Progenitor cell of endocrine pancreas (in vitro differentiated cells): ENCODE results near the gene TFAM. TPM values are rescaled to one million over a fixed set of nuclear protein-coding genes. Genes with fewer than 3 reads are reported as not detected.

Source experiments
- DNase-seq: peaks from one replicate; pipeline ENCODE4 v3.0.0; 2021; ENCODE audit warnings: low spot score; ENCODE audit not compliant: unreplicated experiment
- H3K27ac Mint-ChIP-seq: 2 replicates; pipeline ENCODE4 v1.8.0; 2021; ENCODE audit warnings: mild to moderate bottlenecking, moderate library complexity, mixed read lengths
- H3K27me3 Mint-ChIP-seq: 2 replicates; pipeline ENCODE4 v1.8.0; 2021; ENCODE audit warnings: mixed read lengths
- H3K36me3 Mint-ChIP-seq: 2 replicates; pipeline ENCODE4 v1.8.0; 2022; ENCODE audit warnings: mixed read lengths; ENCODE audit not compliant: insufficient read depth
- H3K4me1 Mint-ChIP-seq: 2 replicates; pipeline ENCODE4 v1.8.0; 2021; ENCODE audit warnings: low read depth, mixed read lengths
- H3K4me3 Mint-ChIP-seq: 2 replicates; pipeline ENCODE4 v1.8.0; 2021; ENCODE audit warnings: low read depth, mild to moderate bottlenecking, moderate library complexity, mixed read lengths
- H3K9me3 Mint-ChIP-seq: 2 replicates; pipeline ENCODE4 v1.8.0; 2021; ENCODE audit warnings: low read depth, mixed read lengths
- total RNA-seq: library from RNA; stranded (reverse); gene quantifications from 2 replicates; pipeline ENCODE4 v1.2.1, GENCODE V29; 2021
- TF ChIP-seq, protein P1 (sequence below): fragments of 200-600 bp; sonication (generic); IDR thresholded peaks from one replicate; pipeline ENCODE4 v1.5.0; 2021; ENCODE audit warnings: antibody characterized with exemption, mild to moderate bottlenecking; ENCODE audit not compliant: unreplicated experiment

The TFAM gene
- total RNA-seq, 1 donor from 2014 or later, result 53.5 TPM

DNA sequence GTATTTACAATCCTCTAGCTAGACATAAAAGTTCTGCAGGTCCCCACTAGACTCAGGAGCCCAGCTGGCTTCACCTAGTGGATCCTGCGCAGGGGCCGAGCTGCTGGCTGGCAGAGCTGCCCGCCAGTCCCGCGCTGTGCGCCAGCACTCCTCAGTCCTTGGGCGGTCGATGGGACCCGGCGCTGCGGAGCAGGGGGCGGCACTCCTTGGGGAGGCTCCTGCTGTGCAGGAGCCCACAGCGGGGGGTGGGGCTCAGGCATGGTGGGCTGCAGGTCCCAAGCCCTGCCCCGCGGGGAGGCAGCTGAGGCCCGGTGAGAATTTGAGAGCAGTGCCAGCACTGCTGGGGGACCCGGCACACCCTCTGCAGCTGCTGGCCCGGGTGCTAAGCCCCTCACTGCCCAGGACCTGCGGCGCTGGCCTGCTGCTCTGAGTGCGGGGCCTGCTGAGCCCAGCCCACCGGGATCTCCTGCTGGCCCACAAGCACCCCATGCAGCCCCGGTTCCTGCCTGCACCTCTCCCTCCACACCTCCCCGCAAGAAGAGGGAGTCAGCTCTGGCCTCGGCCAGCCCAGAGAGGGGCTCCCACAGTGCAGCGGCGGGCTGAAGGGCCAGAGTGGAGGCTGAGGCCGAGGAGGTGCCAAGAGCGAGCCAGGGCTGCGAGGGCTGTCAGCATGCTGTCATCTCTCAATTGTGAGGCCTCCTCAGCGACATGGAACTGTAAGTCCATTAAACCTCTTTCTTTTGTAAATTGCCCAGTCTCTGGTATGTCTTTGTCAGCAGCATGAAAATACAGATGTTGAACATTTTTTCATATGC lies 63.1 kb downstream of the TFAM start:
- peaks cover 6% of the 10 kb centered on the region for H3K9me3 Mint-ChIP-seq
- no peak overlapping the region for H3K27ac Mint-ChIP-seq
- no peak for DNase-seq
- no peak overlapping the region for H3K4me3 Mint-ChIP-seq
- no peaks in the 10 kb centered on the region for H3K27me3 Mint-ChIP-seq
- TF ChIP-seq, protein P1, sequence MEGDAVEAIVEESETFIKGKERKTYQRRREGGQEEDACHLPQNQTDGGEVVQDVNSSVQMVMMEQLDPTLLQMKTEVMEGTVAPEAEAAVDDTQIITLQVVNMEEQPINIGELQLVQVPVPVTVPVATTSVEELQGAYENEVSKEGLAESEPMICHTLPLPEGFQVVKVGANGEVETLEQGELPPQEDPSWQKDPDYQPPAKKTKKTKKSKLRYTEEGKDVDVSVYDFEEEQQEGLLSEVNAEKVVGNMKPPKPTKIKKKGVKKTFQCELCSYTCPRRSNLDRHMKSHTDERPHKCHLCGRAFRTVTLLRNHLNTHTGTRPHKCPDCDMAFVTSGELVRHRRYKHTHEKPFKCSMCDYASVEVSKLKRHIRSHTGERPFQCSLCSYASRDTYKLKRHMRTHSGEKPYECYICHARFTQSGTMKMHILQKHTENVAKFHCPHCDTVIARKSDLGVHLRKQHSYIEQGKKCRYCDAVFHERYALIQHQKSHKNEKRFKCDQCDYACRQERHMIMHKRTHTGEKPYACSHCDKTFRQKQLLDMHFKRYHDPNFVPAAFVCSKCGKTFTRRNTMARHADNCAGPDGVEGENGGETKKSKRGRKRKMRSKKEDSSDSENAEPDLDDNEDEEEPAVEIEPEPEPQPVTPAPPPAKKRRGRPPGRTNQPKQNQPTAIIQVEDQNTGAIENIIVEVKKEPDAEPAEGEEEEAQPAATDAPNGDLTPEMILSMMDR, result no peak
- H3K36me3 Mint-ChIP-seq, result no peaks in the 10 kb centered on the region
- peaks cover 16% of the 10 kb centered on the region for H3K4me1 Mint-ChIP-seq

Other genes starting within 250 kb of the TFAM start
- 5.7 and 6.4 TPM in 2 replicates for gene IPMK, start 117.5 kb upstream of the TFAM start, total RNA-seq
- gene CISD1, start 116.2 kb upstream of the TFAM start, total RNA-seq, result 31.7 and 39.4 TPM in 2 replicates
- gene UBE2D1, start 50.4 kb upstream of the TFAM start, total RNA-seq, result 31.8 and 33.3 TPM in 2 replicates
- 4.9 TPM in 2 replicates for gene BICC1, start 127.5 kb downstream of the TFAM start, total RNA-seq